Neuronal stem cell (in vitro differentiated cells): Measurements from ENCODE around the gene AASDHPPT.

Experiments
- DNase-seq: peaks from one replicate; pipeline ENCODE4 v3.0.0-alpha.2; 2013; ENCODE audit warnings: low spot score
- H2AFZ ChIP-seq: one replicate; pipeline ENCODE4 v1.6.1; 2013; ENCODE audit warnings: mild to moderate bottlenecking, low read length, inconsistent platforms
- H2AK5ac ChIP-seq: 2 replicates; pipeline ENCODE4 v1.6.1; 2013; ENCODE audit warnings: low read depth, mild to moderate bottlenecking, inconsistent platforms, low read length, moderate library complexity, mixed read lengths
- H2BK120ac ChIP-seq: 2 replicates; pipeline ENCODE4 v1.6.1; 2013; ENCODE audit warnings: low read depth, mild to moderate bottlenecking, inconsistent platforms, low read length, moderate library complexity, mixed read lengths
- H2BK12ac ChIP-seq: one replicate; pipeline ENCODE4 v1.6.1; 2013; ENCODE audit warnings: low read length, inconsistent platforms
- H2BK15ac ChIP-seq: 2 replicates; pipeline ENCODE4 v1.6.1; 2013; ENCODE audit warnings: mild to moderate bottlenecking, low read length, inconsistent platforms, mixed read lengths
- H2BK5ac ChIP-seq: one replicate; pipeline ENCODE4 v1.6.1; 2013; ENCODE audit warnings: inconsistent platforms, mild to moderate bottlenecking, low read length, moderate library complexity
- H3K14ac ChIP-seq: one replicate; pipeline ENCODE4 v1.6.1; 2013; ENCODE audit warnings: low read length, inconsistent platforms
- H3K18ac ChIP-seq: 2 replicates; pipeline ENCODE4 v1.6.1; 2013; ENCODE audit warnings: low read length, inconsistent platforms
- H3K23ac ChIP-seq: 2 replicates; pipeline ENCODE4 v1.6.1; 2013; ENCODE audit warnings: low read depth, mild to moderate bottlenecking, mixed read lengths, low read length, inconsistent platforms; ENCODE audit not compliant: poor library complexity
- H3K27ac ChIP-seq: replicated peaks from 3 replicates; pipeline ENCODE4 v1.5.1; 2013; ENCODE audit warnings: low read length, inconsistent platforms
- H3K27me3 ChIP-seq, 3 experiments: 2 replicates each; pipeline ENCODE4 v1.6.1; 2013; ENCODE audit warnings: low read length in 3 of 3, mild to moderate bottlenecking in 2 of 3, inconsistent platforms in 1 of 3, low read depth in 1 of 3, mixed read lengths in 1 of 3, moderate library complexity in 1 of 3; ENCODE audit not compliant: control insufficient read depth in 3 of 3, insufficient read depth in 3 of 3
- H3K36me3 ChIP-seq, 2 donors: replicated peaks in 1 of 2; 2 replicates each; pipeline ENCODE4 v1.6.1; 2013; ENCODE audit warnings: low read length in 2 of 2; ENCODE audit not compliant: control insufficient read depth in 2 of 2, insufficient read depth in 2 of 2
- H3K4ac ChIP-seq: 2 replicates; pipeline ENCODE4 v1.6.1; 2013; ENCODE audit warnings: inconsistent platforms, mild to moderate bottlenecking, low read length, moderate library complexity
- H3K4me1 ChIP-seq, 2 donors: 1 replicate in 1 of 2; 2 replicates in 1 of 2; pipeline ENCODE4 v1.6.1; 2013; ENCODE audit warnings: low read length in 2 of 2, low read depth in 1 of 2; ENCODE audit not compliant: control insufficient read depth in 2 of 2, insufficient read depth in 1 of 2
- H3K4me2 ChIP-seq: one replicate; pipeline ENCODE4 v1.6.1; 2013; ENCODE audit warnings: mild to moderate bottlenecking, low read length, inconsistent platforms; ENCODE audit not compliant: insufficient read depth, poor library complexity, severe bottlenecking
- H3K4me3 ChIP-seq, 2 donors: 2 replicates each; pipeline ENCODE4 v1.5.1; 2013; ENCODE audit warnings: low read length in 2 of 2, mild to moderate bottlenecking in 2 of 2, inconsistent platforms in 1 of 2, moderate library complexity in 1 of 2
- H3K79me1 ChIP-seq: one replicate; pipeline ENCODE4 v1.6.1; 2013; ENCODE audit warnings: low read depth, mild to moderate bottlenecking, inconsistent platforms, low read length, moderate library complexity
- H3K9ac ChIP-seq: one replicate; pipeline ENCODE4 v1.6.1; 2013; ENCODE audit warnings: mild to moderate bottlenecking, low read depth, low read length, inconsistent platforms; ENCODE audit not compliant: poor library complexity
- H3K9me3 ChIP-seq, 2 donors: replicated peaks in 1 of 2; 2 replicates each; pipeline versions ENCODE3 to v1.6.1; 2013; ENCODE audit warnings: low read length in 2 of 2, mild to moderate bottlenecking in 2 of 2, inconsistent platforms in 1 of 2, low read depth in 1 of 2, mixed read lengths in 1 of 2, moderate library complexity in 1 of 2; ENCODE audit not compliant: control insufficient read depth in 2 of 2, insufficient read depth in 1 of 2
- H4K8ac ChIP-seq: one replicate; pipeline ENCODE4 v1.6.1; 2013; ENCODE audit warnings: low read depth, mild to moderate bottlenecking, inconsistent platforms, low read length, moderate library complexity
- H4K91ac ChIP-seq: one replicate; pipeline ENCODE4 v1.6.1; 2013; ENCODE audit warnings: low read length, low read depth, mild to moderate bottlenecking, inconsistent platforms; ENCODE audit not compliant: poor library complexity
- WGBS, 2 donors: extraction: QIAGEN DNeasy Blood & Tissue Kit; methylation state at CpG; one replicate each; pipeline ENCODE4 v1.1.7; 2013; ENCODE audit warnings: missing lambda C conversion rate in 2 of 2, mixed read lengths in 1 of 2; ENCODE audit not compliant: insufficient read length in 2 of 2, insufficient replicate concordance in 1 of 2; ENCODE audit errors: extremely low coverage in 2 of 2; 5-methylcytosine and 5-hydroxymethylcytosine counted together

Gene AASDHPPT

DNA sequence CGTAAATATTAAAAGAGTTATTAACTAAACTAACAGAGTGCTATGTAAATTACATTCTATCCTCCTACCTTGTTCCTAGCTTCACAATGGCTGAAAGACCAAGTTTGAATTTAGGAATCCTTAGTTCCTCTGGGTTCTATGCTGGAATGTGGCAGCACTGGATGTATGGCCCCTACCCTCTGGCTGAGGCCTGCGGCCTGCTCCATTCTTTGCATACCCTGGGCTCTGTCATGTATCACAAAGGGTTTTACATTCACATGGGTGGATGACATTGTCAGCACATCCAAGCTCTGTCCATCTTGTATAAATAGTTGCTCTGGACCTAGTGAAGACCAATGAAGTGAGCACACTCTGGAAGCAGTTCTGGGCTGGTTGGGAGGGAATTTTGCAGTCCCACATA lies 54.5 kb downstream of the AASDHPPT start:
- H3K18ac ChIP-seq = no peak overlapping the region
- H3K4me2 ChIP-seq = no peak overlapping the region
- no CpG with 5 or more reads among the region's 2 CpGs for WGBS, 2 donors
- H3K27me3 ChIP-seq = no peaks in the 10 kb centered on the region
- H4K8ac ChIP-seq = no peak overlapping the region
- no peak overlapping the region for H2BK120ac ChIP-seq
- no peaks in the 10 kb centered on the region for H3K36me3 ChIP-seq
- H3K27ac ChIP-seq = no peak overlapping the region
- H3K9ac ChIP-seq = no peak overlapping the region
- H3K9me3 ChIP-seq = no peaks in the 10 kb centered on the region
- H3K4me1 ChIP-seq = no peaks in the 10 kb centered on the region
- no peak for DNase-seq
- no peak overlapping the region for H2BK12ac ChIP-seq
- H3K4ac ChIP-seq = no peak overlapping the region
- no peak overlapping the region for H4K91ac ChIP-seq
- H2BK15ac ChIP-seq = no peak overlapping the region
- H2AFZ ChIP-seq = no peak overlapping the region
- no peak overlapping the region for H3K23ac ChIP-seq
- H2BK5ac ChIP-seq = no peak overlapping the region
- no peak overlapping the region for H3K14ac ChIP-seq
- no peaks in the 10 kb centered on the region for H3K79me1 ChIP-seq
- H2AK5ac ChIP-seq = no peak overlapping the region
- no peak overlapping the region for H3K4me3 ChIP-seq

DNA sequence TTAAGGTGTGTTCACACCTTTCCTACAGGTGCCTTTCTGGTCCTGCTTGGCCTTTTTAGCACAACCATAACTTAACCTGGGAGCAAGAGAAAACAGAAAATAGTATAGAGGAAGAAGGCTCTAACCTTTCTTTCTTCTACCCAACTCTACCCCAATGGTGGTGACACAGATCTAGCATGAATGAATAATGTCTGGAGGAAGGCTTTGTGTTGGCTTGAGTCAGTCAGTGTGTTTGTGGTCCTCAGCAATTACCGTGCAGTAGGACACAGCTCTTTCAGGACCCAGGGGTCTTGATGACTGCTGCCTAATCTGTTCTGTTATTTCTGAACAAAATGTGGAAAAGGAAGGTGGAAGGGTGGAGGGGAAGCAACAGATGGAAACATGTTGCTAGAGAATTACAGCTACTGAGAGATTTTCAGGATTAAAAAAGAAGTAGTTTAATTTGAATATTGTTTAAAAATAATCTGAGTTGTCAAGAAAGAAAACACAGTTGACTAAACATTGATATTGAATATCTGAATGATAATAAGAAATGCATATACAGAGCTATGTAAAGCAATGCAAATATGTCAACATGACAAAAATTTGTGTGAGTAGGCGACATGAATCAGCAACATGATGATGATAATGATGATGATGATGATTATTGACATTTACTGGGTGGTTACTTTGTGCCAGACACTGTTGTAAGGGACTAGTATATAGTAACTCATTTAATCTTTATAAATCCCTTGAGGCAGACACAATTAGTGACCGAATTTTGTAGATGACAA lies 55.3 kb downstream of the AASDHPPT start:
- H3K27ac ChIP-seq = no peak overlapping the region
- H2AFZ ChIP-seq = no peak overlapping the region
- no peak overlapping the region for H3K23ac ChIP-seq
- H3K36me3 ChIP-seq = no peaks in the 10 kb centered on the region
- no peak overlapping the region for H2AK5ac ChIP-seq
- no peaks in the 10 kb centered on the region for H3K4me1 ChIP-seq
- no peak overlapping the region for H3K14ac ChIP-seq
- no peaks in the 10 kb centered on the region for H3K9me3 ChIP-seq
- H3K4me3 ChIP-seq = no peak overlapping the region
- no peak overlapping the region for H2BK120ac ChIP-seq
- H4K8ac ChIP-seq = no peak overlapping the region
- H2BK15ac ChIP-seq = no peak overlapping the region
- H2BK5ac ChIP-seq = no peak overlapping the region
- no peak overlapping the region for H3K4ac ChIP-seq
- no peak overlapping the region for H4K91ac ChIP-seq
- H3K4me2 ChIP-seq = no peak overlapping the region
- no CpG with 5 or more reads among the region's 3 CpGs for WGBS, 2 donors
- H3K27me3 ChIP-seq = no peaks in the 10 kb centered on the region
- no peak overlapping the region for H3K9ac ChIP-seq
- H3K18ac ChIP-seq = no peak overlapping the region
- H3K79me1 ChIP-seq = no peaks in the 10 kb centered on the region
- H2BK12ac ChIP-seq = no peak overlapping the region
- DNase-seq = no peak

DNA sequence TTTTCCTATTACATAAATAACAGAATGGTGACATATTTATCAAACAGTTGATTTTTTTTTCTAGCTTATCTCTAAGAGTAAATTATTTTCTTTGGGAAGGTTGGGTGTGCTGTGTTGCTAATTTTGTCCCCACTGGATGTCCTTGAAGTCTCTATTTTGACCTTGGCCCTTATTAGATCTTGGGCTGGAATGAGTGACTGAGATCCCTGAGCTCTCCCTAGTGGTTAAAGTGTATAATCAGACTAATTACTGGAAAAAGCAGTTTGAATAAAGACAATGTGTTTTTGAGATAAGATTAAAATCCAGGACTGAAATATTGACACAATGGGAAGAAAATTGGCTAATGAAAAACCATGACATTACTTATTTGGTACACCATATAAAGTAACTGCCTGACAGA lies 56.1 kb downstream of the AASDHPPT start:
- Histone ChIP-seq H3K9me3 (no peaks in the 10 kb centered on the region), H2AK5ac (no peak overlapping the region), H3K4me3 (no peak overlapping the region), H3K4me2 (no peak overlapping the region), H2BK12ac (no peak overlapping the region), H3K27ac (no peak overlapping the region), H2BK120ac (no peak overlapping the region), H2BK5ac (no peak overlapping the region), H3K9ac (no peak overlapping the region), H2AFZ (no peak overlapping the region), H3K23ac (no peak overlapping the region), H3K4ac (no peak overlapping the region), H4K91ac (no peak overlapping the region), H3K79me1 (no peaks in the 10 kb centered on the region), H3K14ac (no peak overlapping the region), H3K27me3 (no peaks in the 10 kb centered on the region), H3K4me1 (no peaks in the 10 kb centered on the region), H2BK15ac (no peak overlapping the region), H3K36me3 (no peaks in the 10 kb centered on the region), H3K18ac (no peak overlapping the region), H4K8ac (no peak overlapping the region)
- DNase-seq = no peak

DNA sequence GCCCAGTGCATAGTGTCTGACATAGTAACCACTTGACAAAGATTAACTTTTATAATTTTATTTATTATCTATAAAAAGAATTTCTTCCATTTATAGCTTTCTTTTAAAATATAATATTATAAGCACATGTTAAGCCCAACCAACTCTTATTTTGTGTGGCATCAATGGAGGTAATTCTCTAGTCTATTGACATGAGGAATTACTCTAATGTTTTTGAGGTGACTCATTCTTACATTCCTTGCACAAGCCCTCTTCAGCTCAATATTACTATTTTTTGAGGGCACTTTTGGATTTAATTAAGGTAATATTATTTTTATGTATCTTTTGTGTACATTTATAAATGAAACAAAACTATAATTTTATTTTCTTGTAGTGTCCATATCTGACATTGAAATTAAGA lies 59.6 kb downstream of the AASDHPPT start:
- no peak overlapping the region for H3K23ac ChIP-seq

More for the DNA sequence above, 59.6 kb downstream of the AASDHPPT start:
- Histone ChIP-seq H3K4me1 (no peaks in the 10 kb centered on the region), H2BK5ac (no peak overlapping the region), H3K27me3 (no peaks in the 10 kb centered on the region), H4K8ac (no peak overlapping the region), H2BK120ac (no peak overlapping the region), H4K91ac (no peak overlapping the region), H3K36me3 (no peaks in the 10 kb centered on the region), H3K9ac (no peak overlapping the region), H3K4me2 (no peak overlapping the region), H2BK15ac (no peak overlapping the region), H2AFZ (no peak overlapping the region), H3K4ac (no peak overlapping the region), H2BK12ac (no peak overlapping the region), H3K18ac (no peak overlapping the region), H2AK5ac (no peak overlapping the region), H3K9me3 (no peaks in the 10 kb centered on the region), H3K14ac (no peak overlapping the region), H3K79me1 (no peaks in the 10 kb centered on the region), H3K27ac (no peak overlapping the region), H3K4me3 (no peak overlapping the region)
- DNase-seq = no peak
